ENCODE measurements around the gene FAR1.
A peak's percentile ranks its signal among the peaks of the same experiment; 100 is the strongest.

FAR1 gene

GRCh38 chr11:13767471-13767870, 99.0 kb downstream of the FAR1 start:
- no peak overlapping the region for H3K4me3 ChIP-seq (replicated peaks; ENCODE audit: low read depth, low read length)
- no peak for DNase-seq (ENCODE audit: extremely low read depth, low read depth)
- no peak for TF ChIP-seq CTCF (IDR thresholded peaks at IDR 0.05; ENCODE audit: low read depth, low read length, missing control alignments)

- H3K4me3 ChIP-seq (replicated peaks; ENCODE audit: low read depth, low read length): no peak overlapping the region
- no peak for DNase-seq (ENCODE audit: extremely low read depth, low read depth)
- TF ChIP-seq CTCF (IDR thresholded peaks at IDR 0.05; ENCODE audit: low read depth, low read length, missing control alignments): no peak
Observed at GRCh38 chr11:13769188-13769587, 100.7 kb downstream of the FAR1 start.

- H3K4me3 ChIP-seq (replicated peaks; ENCODE audit: low read depth, low read length): no peak overlapping the region
- TF ChIP-seq CTCF (IDR thresholded peaks at IDR 0.05; ENCODE audit: low read depth, low read length, missing control alignments): no peak
- DNase-seq (ENCODE audit: extremely low read depth, low read depth): no peak
Observed at GRCh38 chr11:13771151-13771550, 102.7 kb downstream of the FAR1 start.

- DNase-seq (ENCODE audit: extremely low read depth, low read depth): peak; percentile 30
- peak; percentile 36 for TF ChIP-seq CTCF (IDR thresholded peaks at IDR 0.05; ENCODE audit: low read depth, low read length, missing control alignments)
Observed at GRCh38 chr11:13772223-13773046, 104.0 kb downstream of the FAR1 start.

GRCh38 chr11:13775471-13775870, 107.0 kb downstream of the FAR1 start:
- no peak overlapping the region for H3K4me3 ChIP-seq (replicated peaks; ENCODE audit: low read depth, low read length)
- TF ChIP-seq CTCF (IDR thresholded peaks at IDR 0.05; ENCODE audit: low read depth, low read length, missing control alignments): no peak
- no peak for DNase-seq (ENCODE audit: extremely low read depth, low read depth)

More at GRCh38 chr11:13772223-13773046, 104.0 kb downstream of the FAR1 start:
- H3K4me3 ChIP-seq (replicated peaks; ENCODE audit: low read depth, low read length): no peak overlapping the region

- H3K4me3 ChIP-seq (replicated peaks; ENCODE audit: low read depth, low read length): no peak overlapping the region
- TF ChIP-seq CTCF (IDR thresholded peaks at IDR 0.05; ENCODE audit: low read depth, low read length, missing control alignments): peak; percentile 7
- no peak for DNase-seq (ENCODE audit: extremely low read depth, low read depth)
Observed at GRCh38 chr11:13776134-13776815, 107.8 kb downstream of the FAR1 start.
